NCI-H2196 (cell line): ENCODE measurements around the gene RAB26.
"Not testable (repeated sequence)": the region's sequence is repeated elsewhere in the genome, so short reads cannot be mapped to it uniquely, and the experiment has no call there.

Experiments used
- DNase-seq: peaks from one replicate; lab custom pipeline; 2025; ENCODE audit not compliant: unreplicated experiment; lab: John Stamatoyannopoulos, UW

RAB26 gene

GRCh38 chr16:2116428-2116827, 32.0 kb upstream of the RAB26 start:
- not testable (repeated sequence) for DNase-seq

GRCh38 chr16:2117341-2117740, 31.1 kb upstream of the RAB26 start:
- DNase-seq, result not testable (repeated sequence)

GRCh38 chr16:2117960-2118722, 30.3 kb upstream of the RAB26 start:
- not testable (repeated sequence) for DNase-seq

- peak; percentile 39 for DNase-seq
Observed at GRCh38 chr16:2121325-2121724, 27.1 kb upstream of the RAB26 start.

GRCh38 chr16:2121853-2122252, 26.6 kb upstream of the RAB26 start:
- DNase-seq, result peak; percentile 42

- DNase-seq, result no peak
Observed at GRCh38 chr16:2122429-2122828, 26.0 kb upstream of the RAB26 start.

GRCh38 chr16:2122934-2123683, 25.3 kb upstream of the RAB26 start:
- DNase-seq, result not testable (repeated sequence)

GRCh38 chr16:2123706-2124376, 24.6 kb upstream of the RAB26 start:
- DNase-seq, result not testable (repeated sequence)

- not testable (repeated sequence) for DNase-seq
Observed at GRCh38 chr16:2124377-2124693, 24.1 kb upstream of the RAB26 start.

- peak; percentile 37 for DNase-seq
Observed at GRCh38 chr16:2124694-2125444, 23.6 kb upstream of the RAB26 start.

GRCh38 chr16:2125609-2126008, 22.8 kb upstream of the RAB26 start:
- DNase-seq, result not testable (repeated sequence)

GRCh38 chr16:2126161-2126743, 22.2 kb upstream of the RAB26 start:
- DNase-seq, result not testable (repeated sequence)

- DNase-seq, result not testable (repeated sequence)
Observed at GRCh38 chr16:2126928-2127556, 21.4 kb upstream of the RAB26 start.

GRCh38 chr16:2127630-2128280, 20.7 kb upstream of the RAB26 start:
- peak; percentile 28 for DNase-seq

- not testable (repeated sequence) for DNase-seq
Observed at GRCh38 chr16:2129251-2129650, 19.2 kb upstream of the RAB26 start.

- DNase-seq, result not testable (repeated sequence)
Observed at GRCh38 chr16:2129890-2130447, 18.5 kb upstream of the RAB26 start.

GRCh38 chr16:2133797-2134196, 14.6 kb upstream of the RAB26 start:
- DNase-seq, result not testable (repeated sequence)

GRCh38 chr16:2135071-2135470, 13.4 kb upstream of the RAB26 start:
- not testable (repeated sequence) for DNase-seq

GRCh38 chr16:2135770-2136490, 12.5 kb upstream of the RAB26 start, which contains the start of gene PKD1:
Gene PKD1 (minus strand): TSS chr16:2135898. CDS start chr16:2135689, 209 bp downstream.
- DNase-seq, result peak; percentile 78
